GM18520 (cell line): Measurements from ENCODE around the gene KRTAP16-1.
"Not testable (repeated sequence)": the region's sequence is repeated elsewhere in the genome, so short reads cannot be mapped to it uniquely, and the experiment has no call there.

ENCODE experiments used
- ATAC-seq: cut with Tn5 transposase; IDR thresholded peaks from one replicate; pipeline ENCODE4 v1.9.1; 2021; ENCODE audit not compliant: unreplicated experiment

KRTAP16-1 gene

GRCh38 chr17:41301916-41302901 lies 6.9 kb downstream of the KRTAP16-1 start, which contains the start of gene KRTAP29-1:
TSS of gene KRTAP29-1 (minus strand) at chr17:41302851. CDS start at chr17:41302851, 0 bp downstream.
- no peak for ATAC-seq

GRCh38 chr17:41301204-41301790 lies 7.8 kb downstream of the KRTAP16-1 start:
- no peak for ATAC-seq

- no peak for ATAC-seq
Measured at GRCh38 chr17:41298458-41299135, 10.5 kb downstream of the KRTAP16-1 start.

GRCh38 chr17:41296846-41297245 lies 12.3 kb downstream of the KRTAP16-1 start:
- ATAC-seq, result no peak

- ATAC-seq, result no peak
Measured at GRCh38 chr17:41294016-41294415, 15.1 kb downstream of the KRTAP16-1 start.

- no peak for ATAC-seq
Measured at GRCh38 chr17:41287050-41287449, 22.1 kb downstream of the KRTAP16-1 start.

- no peak for ATAC-seq
Measured at GRCh38 chr17:41284546-41284945, 24.6 kb downstream of the KRTAP16-1 start.

- no peak for ATAC-seq
Measured at GRCh38 chr17:41284043-41284442, 25.1 kb downstream of the KRTAP16-1 start.

- no peak for ATAC-seq
Measured at GRCh38 chr17:41278176-41278955, 30.7 kb downstream of the KRTAP16-1 start.

- not testable (repeated sequence) for ATAC-seq
Measured at GRCh38 chr17:41275648-41276190, 33.4 kb downstream of the KRTAP16-1 start, which contains the start of gene KRTAP9-7. TSS of gene KRTAP9-7 (plus strand) at chr17:41275698. CDS start at chr17:41275698, 0 bp downstream.

GRCh38 chr17:41271858-41272257 lies 37.3 kb downstream of the KRTAP16-1 start:
- ATAC-seq, result no peak

GRCh38 chr17:41271323-41271722 lies 37.8 kb downstream of the KRTAP16-1 start:
- not testable (repeated sequence) for ATAC-seq

- no peak for ATAC-seq
Measured at GRCh38 chr17:41267711-41268110, 41.4 kb downstream of the KRTAP16-1 start.

GRCh38 chr17:41265078-41265477 lies 44.0 kb downstream of the KRTAP16-1 start, which contains the start of gene KRTAP9-6:
TSS of gene KRTAP9-6 (plus strand) at chr17:41265378. CDS start at chr17:41265378, 0 bp downstream.
- no peak for ATAC-seq

- ATAC-seq, result no peak
Measured at GRCh38 chr17:41264599-41264998, 44.5 kb downstream of the KRTAP16-1 start.

- ATAC-seq, result no peak
Measured at GRCh38 chr17:41263212-41263611, 45.9 kb downstream of the KRTAP16-1 start.

GRCh38 chr17:41258406-41258805 lies 50.7 kb downstream of the KRTAP16-1 start:
- ATAC-seq, result no peak
